NCI-H2196 (cell line): ENCODE data around the gene ANKRD11.
"Not testable (repeated sequence)": the region's sequence is repeated elsewhere in the genome, so short reads cannot be mapped to it uniquely, and the experiment has no call there.

ENCODE experiments used
- DNase-seq: peaks from one replicate; lab custom pipeline; 2025; ENCODE audit not compliant: unreplicated experiment; lab: John Stamatoyannopoulos, UW

The ANKRD11 gene

DNA sequence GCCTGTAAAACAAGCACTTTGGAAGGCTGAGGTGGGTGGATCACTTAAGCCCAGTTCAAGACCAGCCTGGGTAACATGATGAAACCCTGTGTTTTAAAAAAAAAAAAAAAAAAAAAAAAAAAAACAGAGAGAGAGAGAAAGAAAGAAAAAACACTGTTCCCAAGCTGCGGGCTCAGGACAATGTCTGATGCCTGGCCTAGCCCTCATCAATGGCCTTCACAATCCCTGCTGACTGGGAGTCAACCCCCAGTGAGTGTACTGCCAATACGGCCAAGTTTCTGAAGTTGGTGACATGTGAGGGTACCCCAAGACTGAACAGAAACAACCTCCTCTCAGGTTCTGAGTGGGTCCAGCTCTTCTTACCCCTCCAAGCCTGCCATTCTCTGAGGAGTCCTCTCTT is 156.3 kb downstream of the ANKRD11 start:
- DNase-seq = no peak

- DNase-seq = peak; percentile 28
Measured at GRCh38 chr16:89333401-89334001, 156.9 kb downstream of the ANKRD11 start.

DNA sequence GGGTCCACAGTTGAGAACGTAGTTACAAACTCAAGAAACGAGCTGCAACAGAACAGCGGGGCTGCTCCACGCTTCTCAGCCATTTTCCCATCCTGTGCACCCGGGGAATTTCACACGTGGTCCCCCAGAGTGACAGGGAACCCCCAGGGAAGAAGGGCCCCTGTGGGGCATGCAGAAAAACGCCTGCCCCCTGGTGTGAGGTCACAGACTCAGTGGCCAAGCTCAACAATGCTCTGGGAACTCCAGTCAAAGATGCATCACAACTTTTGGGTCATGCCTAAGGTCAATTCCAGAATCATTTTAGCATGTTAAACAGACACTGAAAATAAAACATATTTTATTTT is 157.5 kb downstream of the ANKRD11 start:
- DNase-seq = no peak

DNA sequence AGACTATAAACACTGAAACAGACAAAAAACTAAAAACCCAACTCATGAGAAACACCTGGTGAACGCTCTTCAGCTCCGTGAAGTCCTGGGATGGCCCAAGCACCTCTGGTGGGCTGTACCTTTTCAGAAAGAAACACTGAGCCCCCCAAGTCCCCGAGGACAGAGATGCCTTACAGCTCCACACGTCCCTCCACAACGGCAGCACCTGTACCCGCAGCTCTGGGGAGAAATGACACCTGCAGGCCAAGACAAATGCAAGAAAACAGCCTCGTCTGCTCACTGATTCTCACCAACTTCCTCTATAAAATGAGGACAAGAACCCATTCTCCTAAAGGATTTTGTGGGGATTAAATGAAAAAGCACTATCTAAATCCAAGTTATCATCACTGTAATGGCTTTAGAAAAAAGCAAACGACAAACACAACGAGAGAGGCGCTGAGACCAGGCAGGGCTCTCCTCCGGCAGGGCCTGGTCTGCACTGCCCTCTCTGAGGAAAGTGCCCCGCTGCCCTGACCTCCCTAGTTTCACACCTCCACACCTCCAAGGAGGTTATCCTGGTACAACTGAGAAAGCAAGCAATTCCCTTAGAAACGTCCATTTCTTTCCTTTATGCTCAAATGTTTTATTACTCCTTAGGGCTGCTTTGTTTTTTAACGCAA is 158.0 kb downstream of the ANKRD11 start:
- no peak for DNase-seq

DNA sequence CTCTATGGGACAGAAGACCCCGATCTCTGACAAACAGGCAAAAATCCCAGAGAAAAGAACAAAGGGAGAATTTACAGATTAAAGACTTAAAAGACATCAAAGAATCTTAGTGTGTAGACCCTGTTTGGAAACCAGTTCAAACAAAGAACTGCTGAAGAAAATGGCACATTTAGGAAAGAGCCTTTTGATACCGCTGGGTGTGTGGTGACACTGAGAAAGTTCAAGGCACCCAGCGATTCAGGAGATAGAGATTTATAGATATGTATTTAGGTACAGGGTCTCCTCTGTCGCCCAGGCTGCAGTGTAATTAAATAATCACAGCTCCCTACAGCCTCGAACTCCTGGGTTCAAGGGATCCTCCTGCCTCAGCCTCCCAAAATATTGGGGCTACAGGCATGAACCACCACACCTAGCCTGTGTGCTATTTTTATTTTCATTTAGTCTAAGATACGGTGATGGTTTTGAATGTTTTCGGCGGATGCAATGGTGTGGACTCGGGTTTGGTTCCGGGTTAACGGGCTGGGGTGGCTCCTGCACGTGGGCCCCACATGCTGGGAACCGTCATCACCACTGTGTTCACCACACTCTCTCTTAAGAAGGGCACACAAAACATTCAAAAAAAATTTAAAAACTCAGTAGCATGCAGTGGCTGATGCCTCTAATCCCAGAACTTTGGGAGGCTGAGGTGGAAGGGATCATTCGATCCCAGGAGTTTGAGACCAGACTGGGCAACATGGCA is 158.8 kb downstream of the ANKRD11 start:
- no peak for DNase-seq

GRCh38 chr16:89330177-89330856 is 160.0 kb downstream of the ANKRD11 start:
- DNase-seq = no peak

DNA sequence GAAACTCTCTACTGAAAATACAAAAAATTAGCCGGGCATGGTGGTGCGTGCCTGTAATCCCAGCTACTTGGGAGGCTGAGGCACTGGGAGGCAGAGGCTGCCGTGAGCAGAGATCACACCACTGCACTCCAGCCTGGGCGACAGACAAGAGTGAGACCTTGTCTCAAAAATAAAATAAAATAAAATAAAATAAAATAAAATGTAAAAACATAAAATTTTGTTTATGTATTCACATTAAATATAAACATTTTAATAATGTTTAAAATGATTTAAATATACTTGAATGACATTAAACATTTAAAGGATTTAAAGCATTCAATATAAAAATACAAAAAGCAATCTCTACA is 160.6 kb downstream of the ANKRD11 start:
- DNase-seq = not testable (repeated sequence)

DNA sequence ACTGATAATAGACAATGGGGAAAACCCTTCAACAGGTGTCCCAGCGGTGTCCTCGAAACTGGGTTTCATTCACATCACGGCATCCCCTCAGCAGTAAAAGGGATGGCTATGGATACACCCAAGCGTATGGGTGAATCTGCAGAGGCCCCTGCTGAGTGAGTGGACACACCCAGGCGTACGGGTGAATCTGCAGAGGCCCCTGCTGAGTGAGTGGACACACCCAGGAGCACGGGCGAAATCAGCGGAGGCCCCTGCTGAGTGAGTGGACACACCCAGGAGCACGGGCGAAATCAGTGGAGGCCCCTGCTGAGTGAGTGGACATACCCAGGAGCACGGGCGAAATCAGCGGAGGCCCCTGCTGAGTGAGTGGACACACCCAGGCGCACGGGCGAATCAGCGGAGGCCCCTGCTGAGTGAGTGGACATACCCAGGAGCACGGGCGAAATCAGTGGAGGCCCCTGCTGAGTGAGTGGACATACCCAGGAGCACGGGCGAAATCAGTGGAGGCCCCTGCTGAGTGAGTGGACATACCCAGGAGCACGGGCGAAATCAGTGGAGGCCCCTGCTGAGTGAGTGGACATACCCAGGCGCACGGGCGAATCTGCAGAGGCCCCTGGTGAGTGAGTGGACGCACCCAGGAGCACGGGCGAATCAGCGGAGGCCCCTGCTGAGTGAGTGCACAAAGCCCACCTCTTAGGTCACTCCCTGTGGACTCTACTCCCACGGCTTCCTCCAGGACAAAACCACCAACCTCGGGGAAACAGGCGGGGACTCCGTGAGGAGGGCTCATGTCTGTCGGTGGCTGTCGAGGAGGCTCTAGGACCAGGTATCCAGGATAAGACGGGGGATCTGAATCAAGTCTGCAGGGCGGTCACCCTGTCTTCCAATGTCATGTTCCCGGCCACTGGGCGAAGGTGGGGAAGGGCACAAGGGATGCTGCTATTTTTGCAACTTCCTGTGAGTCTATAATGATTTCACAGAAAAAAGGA is 161.7 kb downstream of the ANKRD11 start:
- not testable (repeated sequence) for DNase-seq

GRCh38 chr16:89326721-89327120 is 163.6 kb downstream of the ANKRD11 start:
- no peak for DNase-seq

DNA sequence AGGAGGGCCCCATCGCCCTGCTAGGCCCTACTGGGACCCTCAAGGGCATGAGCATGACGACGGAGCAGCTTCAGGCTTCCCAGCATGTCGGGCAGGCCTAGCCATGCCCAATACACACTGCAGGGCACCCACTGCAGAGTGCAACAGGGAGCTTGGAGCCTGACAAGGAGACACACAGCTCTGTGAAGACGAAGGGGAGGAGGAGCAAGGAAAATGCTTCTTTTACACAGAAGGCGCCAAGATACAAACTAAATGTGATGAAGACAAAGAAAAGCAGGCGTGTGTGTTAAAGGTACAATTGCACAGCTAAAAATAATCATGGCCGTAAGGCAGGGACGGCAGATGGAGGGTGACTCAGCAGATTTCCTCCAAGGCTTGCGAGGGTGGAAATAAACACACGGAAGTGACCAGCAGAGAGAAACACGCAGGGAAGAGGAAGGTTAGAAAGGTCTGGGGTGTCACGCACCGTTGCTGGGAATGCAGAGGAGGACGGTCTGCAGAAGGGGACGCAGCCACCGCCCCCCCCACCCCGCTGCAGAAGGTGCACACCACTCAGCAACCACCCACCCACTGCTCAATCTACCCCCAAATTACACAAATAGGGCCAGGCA is 164.4 kb downstream of the ANKRD11 start:
- DNase-seq = no peak

DNA sequence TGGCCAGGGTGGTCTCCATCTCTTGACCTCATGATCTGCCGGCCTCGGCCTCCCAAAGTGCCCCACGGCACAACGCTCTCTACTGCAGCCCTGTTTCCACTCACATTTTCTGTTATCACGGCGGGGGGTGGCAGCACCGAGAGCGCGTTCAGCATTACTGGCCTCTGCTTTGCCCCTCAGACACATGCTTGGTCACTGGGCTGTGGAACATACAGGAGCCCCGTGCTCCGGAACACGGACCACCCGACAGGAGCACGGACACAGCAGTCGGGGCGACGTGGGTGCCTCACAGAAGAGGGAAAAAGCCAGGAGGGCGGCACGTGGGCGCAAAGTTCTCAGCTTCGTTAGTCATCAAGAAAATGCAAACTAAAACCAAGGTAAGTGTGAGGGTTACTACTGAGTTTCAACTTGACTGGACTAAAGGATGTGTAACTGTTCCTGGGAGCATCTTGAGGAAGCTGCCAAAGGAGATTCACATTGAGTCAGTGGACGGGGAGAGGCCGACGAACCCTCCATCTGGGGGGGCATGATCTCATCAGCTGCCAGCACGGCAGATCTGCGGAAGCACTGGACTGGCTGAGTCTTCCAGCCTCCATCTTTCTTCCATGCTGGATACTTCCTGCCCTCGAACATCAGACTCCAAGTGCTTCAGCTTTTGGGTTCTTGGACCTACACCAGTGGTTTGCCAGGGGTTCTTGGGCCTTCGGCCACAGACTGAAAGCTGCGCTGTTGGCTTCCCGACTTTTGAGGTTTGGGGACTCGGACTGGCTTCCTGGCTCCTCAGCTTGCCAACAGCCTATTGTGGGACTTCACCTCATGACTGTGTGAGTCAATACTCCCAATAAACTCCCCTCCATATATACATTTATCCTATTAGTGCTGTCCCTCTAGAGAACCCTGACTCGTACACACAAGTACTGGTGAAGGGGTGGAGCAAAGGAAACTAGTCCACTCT is 166.0 kb downstream of the ANKRD11 start:
- DNase-seq = no peak

DNA sequence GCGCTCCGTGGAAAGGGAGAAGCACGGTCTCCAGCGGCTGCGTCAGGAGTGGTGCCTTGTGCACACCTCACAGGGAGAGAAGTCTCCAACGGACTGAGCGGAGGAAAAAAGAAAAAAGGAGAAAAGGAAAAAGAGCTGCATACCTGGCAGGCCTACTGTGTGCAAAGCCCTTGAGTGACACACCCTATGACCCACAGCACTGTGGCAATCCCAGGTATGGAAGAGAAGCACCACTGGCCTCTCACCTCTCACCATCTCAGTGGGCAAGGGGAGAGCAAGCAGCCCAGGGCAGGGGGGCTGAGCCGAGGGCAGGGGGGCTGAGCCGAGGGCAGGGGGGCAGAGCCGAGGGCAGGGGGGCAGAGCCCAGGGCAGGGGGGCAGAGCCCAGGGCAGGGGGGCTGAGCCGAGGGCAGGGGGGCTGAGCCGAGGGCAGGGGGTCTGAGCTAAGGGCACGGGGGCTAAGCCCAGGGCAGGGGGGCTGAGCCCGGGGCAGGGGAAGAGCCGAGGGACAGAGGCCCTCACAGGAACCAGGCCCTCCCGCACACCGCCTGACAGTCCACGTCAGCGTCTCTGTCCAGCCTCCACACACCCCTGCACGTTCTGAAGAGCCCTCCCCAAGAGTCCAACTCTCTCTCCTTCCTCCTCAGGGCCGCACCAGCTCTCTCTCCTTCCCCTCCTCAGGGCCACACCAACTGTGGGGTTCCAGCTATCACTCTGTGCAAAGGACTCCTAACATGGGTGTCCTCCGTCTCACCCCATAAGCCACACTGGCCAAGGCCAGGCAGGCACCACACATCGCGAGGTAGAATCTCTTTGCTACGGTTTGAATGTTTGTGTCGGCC is 167.0 kb downstream of the ANKRD11 start:
- no peak for DNase-seq

- peak; percentile 81 for DNase-seq
Measured at GRCh38 chr16:89322321-89323119, 167.8 kb downstream of the ANKRD11 start.

- DNase-seq = no peak
Measured at GRCh38 chr16:89320782-89321501, 169.4 kb downstream of the ANKRD11 start.

DNA sequence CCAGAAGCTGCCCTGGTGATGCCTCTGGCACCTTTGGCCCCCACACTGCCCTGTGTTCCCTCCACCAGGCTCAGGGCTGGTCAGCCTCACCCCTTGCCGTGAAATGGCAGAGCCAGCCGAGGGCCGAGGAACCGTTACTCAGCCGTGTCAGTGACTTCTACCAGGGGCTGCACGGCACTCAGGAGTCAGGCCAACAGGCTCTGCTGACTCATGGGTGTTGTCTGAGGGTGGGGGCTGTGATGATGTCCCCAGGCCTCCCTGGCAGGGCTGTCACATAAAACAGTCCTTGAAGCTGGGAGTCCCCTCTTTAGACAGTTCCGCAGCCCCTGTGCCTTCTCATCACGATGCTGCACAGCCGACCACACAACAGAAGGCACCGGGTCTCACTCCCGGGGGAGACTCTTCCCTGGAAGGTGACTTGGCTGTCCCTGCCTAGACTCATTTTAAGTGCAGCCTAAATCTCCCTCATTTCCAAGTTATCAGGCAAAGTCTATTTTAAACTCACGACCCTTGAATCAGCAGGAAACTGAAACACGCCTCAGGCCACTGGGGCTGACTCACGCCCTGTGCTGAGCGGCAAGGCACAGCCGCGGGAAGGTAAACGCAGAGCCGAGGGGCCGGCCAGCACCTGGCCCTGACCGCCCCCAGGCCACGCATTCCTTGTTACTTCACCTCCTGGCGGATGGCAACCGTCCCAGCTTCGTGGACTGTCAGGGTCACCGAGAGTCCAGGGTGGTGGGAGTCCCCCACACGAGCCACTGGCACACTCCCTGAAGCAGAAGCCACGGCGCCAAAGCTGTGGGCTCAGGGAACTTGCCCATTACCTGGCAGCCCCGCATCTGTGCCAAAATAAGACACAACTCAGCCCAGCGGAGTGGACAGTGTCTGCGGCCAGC is 170.2 kb downstream of the ANKRD11 start:
- DNase-seq = no peak

GRCh38 chr16:89319631-89319885 is 170.8 kb downstream of the ANKRD11 start:
- no peak for DNase-seq
